Measurements from ENCODE around the gene WASL.

GRCh38 chr7:123633553-123633952, 115.2 kb downstream of the WASL start:
- TF ChIP-seq CTCF (IDR thresholded peaks at IDR 0.05) (no peak), POLR2A (IDR thresholded peaks at IDR 0.05) (no peak), POLR2AphosphoS5 (IDR thresholded peaks at IDR 0.05) (no peak), EP300 (IDR thresholded peaks at IDR 0.05) (no peak)
